GM19463 (cell line): ENCODE results near the gene FBXO9.
"Not testable (repeated sequence)": the region's sequence is repeated elsewhere in the genome, so short reads cannot be mapped to it uniquely, and the experiment has no call there.

Source experiments
- ATAC-seq: cut with Tn5 transposase; IDR thresholded peaks from one replicate; pipeline ENCODE4 v1.9.1; 2021; ENCODE audit warnings: mild to moderate bottlenecking, moderate library complexity; ENCODE audit not compliant: unreplicated experiment

FBXO9 gene

GRCh38 chr6:53045891-53046673 is 19.1 kb upstream of the FBXO9 start:
- ATAC-seq, result no peak

- ATAC-seq, result peak; percentile 92
Observed at GRCh38 chr6:53048431-53049195, 16.6 kb upstream of the FBXO9 start.

- ATAC-seq, result no peak
Observed at GRCh38 chr6:53049415-53049814, 15.8 kb upstream of the FBXO9 start.

- ATAC-seq, result not testable (repeated sequence)
Observed at GRCh38 chr6:53052152-53052551, 13.1 kb upstream of the FBXO9 start.

GRCh38 chr6:53054532-53054931 is 10.7 kb upstream of the FBXO9 start:
- no peak for ATAC-seq

- ATAC-seq, result no peak
Observed at GRCh38 chr6:53055873-53056272, 9.3 kb upstream of the FBXO9 start.

- ATAC-seq, result no peak
Observed at GRCh38 chr6:53056273-53056672, 8.9 kb upstream of the FBXO9 start.

GRCh38 chr6:53058388-53059195 is 6.6 kb upstream of the FBXO9 start:
- ATAC-seq, result no peak

GRCh38 chr6:53059648-53060589 is 5.3 kb upstream of the FBXO9 start:
- no peak for ATAC-seq

- no peak for ATAC-seq
Observed at GRCh38 chr6:53062169-53062539, 3.0 kb upstream of the FBXO9 start.

GRCh38 chr6:53064255-53064654 is 949 bp upstream of the FBXO9 start:
- ATAC-seq, result not testable (repeated sequence)

GRCh38 chr6:53064726-53065265 is 408 bp upstream of the FBXO9 start:
- peak; percentile 67 for ATAC-seq

GRCh38 chr6:53066077-53066417 is 843 bp downstream of the FBXO9 start:
- ATAC-seq, result no peak

- no peak for ATAC-seq
Observed at GRCh38 chr6:53066874-53067706, 1.9 kb downstream of the FBXO9 start.

GRCh38 chr6:53067849-53068361 is 2.7 kb downstream of the FBXO9 start:
- ATAC-seq, result no peak

GRCh38 chr6:53069427-53069826 is 4.2 kb downstream of the FBXO9 start:
- no peak for ATAC-seq

GRCh38 chr6:53070806-53071205 is 5.6 kb downstream of the FBXO9 start:
- peak; percentile 77 for ATAC-seq

- ATAC-seq, result no peak
Observed at GRCh38 chr6:53074347-53074746, 9.1 kb downstream of the FBXO9 start.

GRCh38 chr6:53080813-53081212 is 15.6 kb downstream of the FBXO9 start:
- ATAC-seq, result no peak
